H9 (cell line): ENCODE data around the gene KRTAP13-4. TPM values are rescaled to one million over a fixed set of nuclear protein-coding genes. Genes with fewer than 3 reads are reported as not detected.

Source experiments
- DNase-seq: peaks from one replicate; pipeline ENCODE4 v3.0.0-alpha.2; 2017
- H2AFZ ChIP-seq: one replicate; pipeline ENCODE4 v1.6.1; 2013; ENCODE audit warnings: mild to moderate bottlenecking, low read length, control low read depth, moderate library complexity
- H2AK5ac ChIP-seq: 2 replicates; pipeline ENCODE4 v1.6.1; 2013; ENCODE audit warnings: low read length, control low read depth, mixed read lengths; ENCODE audit not compliant: insufficient read length
- H2BK120ac ChIP-seq: one replicate; pipeline ENCODE4 v1.6.1; 2013; ENCODE audit warnings: low read depth, mild to moderate bottlenecking, low read length, control low read depth, inconsistent platforms; ENCODE audit not compliant: poor library complexity, severe bottlenecking
- H2BK12ac ChIP-seq: 2 replicates; pipeline ENCODE4 v1.6.1; 2013; ENCODE audit warnings: low read length, control low read depth, mixed read lengths, low read depth; ENCODE audit not compliant: insufficient read length
- H2BK15ac ChIP-seq: 2 replicates; pipeline ENCODE4 v1.6.1; 2013; ENCODE audit warnings: low read depth, low read length, control low read depth
- H2BK20ac ChIP-seq: one replicate; pipeline ENCODE4 v1.6.1; 2013; ENCODE audit warnings: low read depth, mild to moderate bottlenecking, low read length, control low read depth, inconsistent platforms; ENCODE audit not compliant: poor library complexity, severe bottlenecking
- H2BK5ac ChIP-seq: 2 replicates; pipeline ENCODE4 v1.6.1; 2013; ENCODE audit warnings: low read length, control low read depth, mixed read lengths; ENCODE audit not compliant: insufficient read length
- H3K14ac ChIP-seq: 2 replicates; pipeline ENCODE4 v1.6.1; 2013; ENCODE audit warnings: low read length, control low read depth; ENCODE audit not compliant: insufficient read depth
- H3K18ac ChIP-seq: 2 replicates; pipeline ENCODE4 v1.6.1; 2013; ENCODE audit warnings: low read depth, mild to moderate bottlenecking, mixed read lengths, low read length, control low read depth; ENCODE audit not compliant: insufficient read length
- H3K23ac ChIP-seq: 2 replicates; pipeline ENCODE4 v1.6.1; 2013; ENCODE audit warnings: low read length, control low read depth, mixed read lengths, low read depth; ENCODE audit not compliant: insufficient read length
- H3K23me2 ChIP-seq: 2 replicates; pipeline ENCODE4 v1.6.1; 2013; ENCODE audit warnings: low read depth, mild to moderate bottlenecking, mixed read lengths, low read length, control low read depth; ENCODE audit not compliant: insufficient read length, poor library complexity, severe bottlenecking
- H3K27ac ChIP-seq: 2 replicates; pipeline ENCODE4 v1.5.1; 2013; ENCODE audit warnings: low read length, control low read depth, mixed read lengths, low read depth; ENCODE audit not compliant: insufficient read length
- H3K27me3 ChIP-seq: 2 replicates; pipeline ENCODE4 v1.6.1; 2013; ENCODE audit warnings: low read length, control low read depth, inconsistent platforms; ENCODE audit not compliant: insufficient read depth
- H3K4ac ChIP-seq: 2 replicates; pipeline ENCODE4 v1.6.1; 2013; ENCODE audit warnings: low read depth, mild to moderate bottlenecking, control low read depth, inconsistent platforms, low read length, moderate library complexity
- H3K4me1 ChIP-seq: 2 replicates; pipeline ENCODE4 v1.6.1; 2013; ENCODE audit warnings: low read length, control low read depth, inconsistent platforms; ENCODE audit not compliant: insufficient read depth
- H3K4me2 ChIP-seq: 2 replicates; pipeline ENCODE4 v1.6.1; 2013; ENCODE audit warnings: low read length, control low read depth, mixed read lengths; ENCODE audit not compliant: insufficient read length, insufficient read depth
- H3K56ac ChIP-seq: 2 replicates; pipeline ENCODE4 v1.6.1; 2013; ENCODE audit warnings: low read depth, mild to moderate bottlenecking, mixed read lengths, low read length, control low read depth; ENCODE audit not compliant: insufficient read length
- H3K79me1 ChIP-seq: 2 replicates; pipeline ENCODE4 v1.6.1; 2013; ENCODE audit warnings: low read depth, mild to moderate bottlenecking, moderate library complexity, low read length, control low read depth, inconsistent platforms; ENCODE audit not compliant: insufficient read depth, poor library complexity, severe bottlenecking
- H3K79me2 ChIP-seq: 2 replicates; pipeline ENCODE4 v1.6.1; 2013; ENCODE audit warnings: low read length, control low read depth, inconsistent platforms; ENCODE audit not compliant: insufficient read depth
- H3K9ac ChIP-seq: 2 replicates; pipeline ENCODE4 v1.6.1; 2013; ENCODE audit warnings: low read length, control low read depth, mixed read lengths; ENCODE audit not compliant: insufficient read length; ENCODE audit errors: extremely low read depth
- H3K9me3 ChIP-seq: one replicate; pipeline ENCODE4 v1.6.1; 2013; ENCODE audit warnings: low read depth, low read length, inconsistent platforms; ENCODE audit not compliant: control insufficient read depth
- H3T11ph ChIP-seq: one replicate; pipeline ENCODE4 v1.6.1; 2013; ENCODE audit warnings: mild to moderate bottlenecking, low read length, control low read depth, inconsistent platforms
- H4K20me1 ChIP-seq: one replicate; pipeline ENCODE4 v1.6.1; 2013; ENCODE audit not compliant: control insufficient read depth, insufficient read length, insufficient read depth
- H4K5ac ChIP-seq: 2 replicates; pipeline ENCODE4 v1.6.1; 2013; ENCODE audit warnings: low read depth, mild to moderate bottlenecking, mixed read lengths, low read length, control low read depth; ENCODE audit not compliant: insufficient read length
- H4K8ac ChIP-seq: replicated peaks from 2 replicates; pipeline ENCODE4 v1.6.1; 2013; ENCODE audit warnings: low read length, control low read depth, mixed read lengths, low read depth; ENCODE audit not compliant: insufficient read length
- H4K91ac ChIP-seq: 2 replicates; pipeline ENCODE4 v1.6.1; 2013; ENCODE audit warnings: low read depth, mild to moderate bottlenecking, moderate library complexity, mixed read lengths, low read length, control low read depth; ENCODE audit not compliant: insufficient read length
- H3K27ac Mint-ChIP-seq, 3 experiments: 2 replicates in 2 of 3; 3 replicates in 1 of 3; pipeline ENCODE4 v1.8.0; 2020 to 2021; ENCODE audit warnings: mixed read lengths in 3 of 3, mild to moderate bottlenecking in 1 of 3, moderate library complexity in 1 of 3
- H3K27me3 Mint-ChIP-seq: 2 replicates; pipeline ENCODE4 v1.8.0; 2021; ENCODE audit warnings: low read depth, mild to moderate bottlenecking, moderate library complexity, mixed read lengths
- H3K36me3 Mint-ChIP-seq, 3 experiments: 2 replicates in 2 of 3; 3 replicates in 1 of 3; pipeline ENCODE4 v1.8.0; 2020 to 2021; ENCODE audit warnings: low read depth in 3 of 3, mixed read lengths in 3 of 3; ENCODE audit not compliant: insufficient read depth in 1 of 3
- H3K4me1 Mint-ChIP-seq, 2 experiments: 2 replicates each; pipeline ENCODE4 v1.8.0; 2020; ENCODE audit warnings: mixed read lengths in 2 of 2
- H3K4me3 Mint-ChIP-seq, 2 experiments: 2 replicates in 1 of 2; 3 replicates in 1 of 2; pipeline ENCODE4 v1.8.0; 2020 to 2021; ENCODE audit warnings: mild to moderate bottlenecking in 2 of 2, mixed read lengths in 2 of 2, moderate library complexity in 1 of 2
- H3K9me3 Mint-ChIP-seq, 2 experiments: 2 replicates in 1 of 2; 3 replicates in 1 of 2; pipeline ENCODE4 v1.8.0; 2020; ENCODE audit warnings: mild to moderate bottlenecking in 2 of 2, mixed read lengths in 2 of 2, moderate library complexity in 1 of 2
- CTCF ChIP-seq: fragments of 200-600 bp; sonication (generic); conservative IDR thresholded peaks from 3 replicates; pipeline ENCODE4 v1.8.0; 2021; ENCODE audit warnings: antibody characterized with exemption, mild to moderate bottlenecking
- WGBS: extraction: QIAGEN DNeasy Blood & Tissue Kit; methylation state at CpG from one replicate; pipeline ENCODE4 v1.1.7; 2013; ENCODE audit warnings: missing lambda C conversion rate, low lambda C conversion rate, mixed read lengths; ENCODE audit not compliant: insufficient read length; ENCODE audit errors: extremely low coverage; 5-methylcytosine and 5-hydroxymethylcytosine counted together
- total RNA-seq: library from RNA; stranded (reverse); gene quantifications from 2 replicates; pipeline ENCODE4 v1.2.1, GENCODE V29; 2021

The KRTAP13-4 gene
- total RNA-seq, 1 experiment from 2014 or later: 0.39 TPM

DNA sequence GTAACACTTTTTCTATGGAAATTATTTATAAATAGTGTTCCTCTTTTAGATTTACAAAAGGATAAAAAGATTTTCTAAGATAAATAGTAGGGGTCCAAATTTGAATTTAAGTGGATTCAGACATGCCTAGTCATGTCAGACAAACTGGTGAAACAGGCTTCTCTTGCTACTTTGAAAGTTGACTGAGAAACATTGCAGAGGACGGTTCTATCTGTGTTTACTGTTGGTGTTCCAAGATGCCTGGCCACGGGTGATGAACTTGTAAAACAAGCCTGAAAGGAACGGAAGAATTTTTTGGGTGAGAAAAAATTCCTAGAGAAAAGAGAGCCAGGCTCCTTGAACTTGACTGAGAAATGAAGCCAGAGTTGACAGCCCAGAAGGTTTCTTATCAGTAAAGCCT, 48.0 kb downstream of the KRTAP13-4 start:
- Histone ChIP-seq H4K20me1 (no peaks in the 10 kb centered on the region), H3T11ph (no peak overlapping the region), H3K4me1 (no peaks in the 10 kb centered on the region), H2BK20ac (no peak overlapping the region), H2BK12ac (no peak overlapping the region), H3K79me1 (no peaks in the 10 kb centered on the region), H3K18ac (no peak overlapping the region), H3K23me2 (no peaks in the 10 kb centered on the region), H3K79me2 (no peaks in the 10 kb centered on the region), H3K27me3 (no peaks in the 10 kb centered on the region), H4K8ac (no peak overlapping the region), H3K9me3 (no peaks in the 10 kb centered on the region), H2BK5ac (no peak overlapping the region), H2AFZ (peak overlapping the region; percentile 8), H4K5ac (no peak overlapping the region), H3K56ac (no peak overlapping the region), H3K4me2 (no peak overlapping the region), H2BK120ac (no peak overlapping the region), H3K4ac (no peak overlapping the region), H3K23ac (no peak overlapping the region), H2BK15ac (no peak overlapping the region), H4K91ac (no peak overlapping the region), H2AK5ac (no peak overlapping the region), H3K14ac (no peak overlapping the region), H3K9ac (no peak overlapping the region), H3K27ac (no peak overlapping the region)
- Mint-ChIP-seq H3K27me3 (no peaks in the 10 kb centered on the region), H3K4me3 (no peak overlapping the region), H3K36me3 (no peaks in the 10 kb centered on the region), H3K4me1 (no peaks in the 10 kb centered on the region), H3K9me3 (no peaks in the 10 kb centered on the region), H3K27ac (no peak overlapping the region)
- no peak for TF ChIP-seq CTCF
- DNase-seq: no peak
- WGBS: no CpG with 5 or more reads among the region's 3 CpGs
